ENCODE results near the gene CROCC2. TPM values are rescaled to one million over a fixed set of nuclear protein-coding genes. Genes with fewer than 3 reads are reported as not detected.

Gene CROCC2
- total and polyA plus RNA-seq, 10 of the 15 experiments (the other 5 are each of a cell fraction or from before 2014, with no cell fraction given), result not detected

- peak; percentile 83 for TF ChIP-seq PBX3 (IDR thresholded peaks at IDR 0.05; ENCODE audit: insufficient replicate concordance, low read depth, low read length)
- TF ChIP-seq EP300 (IDR thresholded peaks at IDR 0.05; ENCODE audit: borderline replicate concordance in 1 of 2, control insufficient read depth in 1 of 2, low read depth in 2 of 2, low read length in 2 of 2), result peak in 1 of 2 experiments; percentile 68; a peak in 2 of 4 replicates
- no peak for TF ChIP-seq MTA3 (IDR thresholded peaks at IDR 0.05; ENCODE audit: borderline replicate concordance, low read length)
- no peak for TF ChIP-seq NFXL1 (IDR thresholded peaks at IDR 0.05; ENCODE audit: borderline replicate concordance)
- TF ChIP-seq EED (IDR thresholded peaks at IDR 0.05; ENCODE audit: low read depth), result peak; percentile 52; the same call in 1 of the 2 replicates
- peak; percentile 74 to 79; a peak in 3 of 4 replicates for TF ChIP-seq IKZF2 (IDR thresholded peaks at IDR 0.05)
- 0 out of 2 replicates have a peak, but pooled peaks have one; percentile 35 for TF ChIP-seq RCOR1 (conservative IDR thresholded peaks at IDR 0.05; ENCODE audit: low read depth, low read length)
- no peak for TF ChIP-seq ASH2L (IDR thresholded peaks at IDR 0.05; ENCODE audit: borderline replicate concordance, low read depth)
- TF ChIP-seq PAX8 (IDR thresholded peaks at IDR 0.05), result no peak
- TF ChIP-seq E2F4 (IDR thresholded peaks at IDR 0.05; ENCODE audit: low read depth, low read length), result no peak
- TF ChIP-seq SIN3A (IDR thresholded peaks at IDR 0.05; ENCODE audit: low read depth, low read length), result no peak
- no peak for TF ChIP-seq POLR2AphosphoS2 (IDR thresholded peaks at IDR 0.05; ENCODE audit: low read depth, low read length)
- peak; percentile 39; the same call in 1 of the 2 replicates for TF ChIP-seq CBFB (IDR thresholded peaks at IDR 0.05; ENCODE audit: low read depth)
- TF ChIP-seq FOXM1 (IDR thresholded peaks at IDR 0.05; ENCODE audit: low read depth, low read length), result peak; percentile 69; the same call in 1 of the 2 replicates
- 0 out of 2 replicates have a peak, but pooled peaks have one; percentile 19 for TF ChIP-seq RB1 (IDR thresholded peaks at IDR 0.05; ENCODE audit: borderline replicate concordance)
- TF ChIP-seq CBX3 (IDR thresholded peaks at IDR 0.05; ENCODE audit: borderline replicate concordance, low read depth), result no peak
- no peak for TF ChIP-seq SMC3 (IDR thresholded peaks at IDR 0.05; ENCODE audit: borderline replicate concordance, low read length)
- TF ChIP-seq RELA (IDR thresholded peaks at IDR 0.05; ENCODE audit: borderline replicate concordance, partially characterized antibody), result peak; percentile 48
- TF ChIP-seq GATAD2B (conservative IDR thresholded peaks at IDR 0.05; ENCODE audit: low read depth), result no peak; the same call in 1 of the 2 replicates
- peak; percentile 53 for TF ChIP-seq IRF4 (IDR thresholded peaks at IDR 0.05; ENCODE audit: low read depth, low read length)
- peak; percentile 48; the same call in 1 of the 2 replicates for TF ChIP-seq MXI1 (IDR thresholded peaks at IDR 0.05; ENCODE audit: low read depth, low read length)
- no peak for TF ChIP-seq TARDBP (IDR thresholded peaks at IDR 0.05; ENCODE audit: borderline replicate concordance)
- no peak; the same call in 1 of the 2 replicates for TF ChIP-seq USF2 (IDR thresholded peaks at IDR 0.05; ENCODE audit: borderline replicate concordance, low read depth, low read length)
- peak; percentile 37; the same call in 1 of the 2 replicates for TF ChIP-seq YY1 (IDR thresholded peaks at IDR 0.05; ENCODE audit: low read depth, low read length)
- no peak for TF ChIP-seq SRF (IDR thresholded peaks at IDR 0.05; ENCODE audit: low read depth in 2 of 2, low read length in 2 of 2)
Observed at GRCh38 chr2:241041589-241042158, 135.5 kb downstream of the CROCC2 start (continued).

Data from GM12878 (cell line).